Uterus (tissue), 4 donors: ENCODE data around the gene CRYL1. TPM values are rescaled to one million over a fixed set of nuclear protein-coding genes. Genes with fewer than 3 reads are reported as not detected.

Experiments
- DNase-seq, 2 donors: peaks; one replicate each; pipeline ENCODE4 v3.0.0-alpha.2; 2019 to 2020
- H3K27ac ChIP-seq, 2 donors: fragments of 200-600 bp; sonication (generic); 1 replicate in 1 of 2; 2 replicates in 1 of 2; pipeline ENCODE4 v1.5.1; 2016 to 2018
- H3K27me3 ChIP-seq, 2 donors: fragments of 200-600 bp; sonication (generic); one replicate each; pipeline ENCODE4 v1.5.1; 2018 to 2019; ENCODE audit warnings: control low read depth in 1 of 2
- H3K36me3 ChIP-seq, 2 donors: fragments of 200-600 bp; sonication (generic); one replicate each; pipeline ENCODE4 v1.5.1; 2019; ENCODE audit warnings: control low read depth in 1 of 2
- H3K4me1 ChIP-seq, 2 donors: fragments of 200-600 bp; sonication (generic); one replicate each; pipeline ENCODE4 v1.5.1; 2018 to 2019; ENCODE audit warnings: control low read depth in 1 of 2
- H3K4me3 ChIP-seq, 2 donors: fragments of 200-600 bp; sonication (generic); 1 replicate in 1 of 2; 2 replicates in 1 of 2; pipeline ENCODE4 v1.5.1; 2018 to 2019; ENCODE audit warnings: mild to moderate bottlenecking in 1 of 2
- H3K9me3 ChIP-seq, 2 donors: fragments of 200-600 bp; sonication (generic); one replicate each; pipeline ENCODE4 v1.5.1; 2019; ENCODE audit warnings: control low read depth in 1 of 2
- POLR2A ChIP-seq, 2 donors: fragments of 450-650 bp; IDR thresholded peaks; one replicate each; pipeline ENCODE4 v1.6.1; 2016; ENCODE audit warnings: antibody characterized with exemption in 2 of 2, mild to moderate bottlenecking in 1 of 2, moderate library complexity in 1 of 2
- intact Hi-C: fragments of 100-400 bp; cut with DNase I; formaldehyde crosslinking; loops from one replicate; pipeline ENCODE4 v1.15.1; 2023; ENCODE audit warnings: low total_unique reads
- total RNA-seq, 4 donors: library from RNA; depleted of rRNA in 3 of 4; stranded (reverse); fragments of >200 nt in 3 of 4; gene quantifications; one replicate each; pipeline versions ENCODE4 v1.1.0 to v1.2.4, GENCODE V29; 2014 to 2023
- TF ChIP-seq, protein P1 (sequence below), 4 experiments: fragments of 200-600 bp in 2 of 4; fragments of 450-650 bp in 2 of 4; sonication (generic) in 2 of 4; IDR thresholded peaks; one replicate each; pipeline ENCODE4 v1.5.1; 2016 to 2019; ENCODE audit warnings: antibody characterized with exemption in 4 of 4, mild to moderate bottlenecking in 2 of 4, moderate library complexity in 1 of 4
- donor health status: DM: yes; HTN: yes; CAD: no.

CRYL1 gene
- total RNA-seq, 4 donors from 2014 or later: 35.6 to 90.4 (median 50.7) TPM

DNA sequence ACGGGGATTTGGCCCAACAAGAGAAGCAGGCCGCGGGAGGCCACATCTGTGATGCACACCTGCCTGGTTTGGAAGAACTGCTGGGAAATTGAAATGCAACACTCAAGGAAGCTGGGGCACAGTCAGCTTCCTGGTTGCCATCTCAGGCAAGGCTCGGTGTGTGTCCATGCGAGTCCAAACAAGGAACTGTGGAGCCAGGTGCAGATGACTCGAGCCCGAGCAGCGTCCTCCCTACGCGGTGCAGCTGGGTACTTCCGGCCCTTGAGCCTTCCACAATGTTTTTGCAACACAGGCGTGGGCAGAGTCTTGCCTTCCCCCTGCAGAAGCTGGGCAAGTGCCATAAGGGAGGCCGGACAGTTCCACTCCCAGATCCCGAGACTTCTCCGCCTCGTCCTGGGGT is 94.6 kb downstream of the CRYL1 start:
- no peaks in the 10 kb centered on the region for H3K36me3 ChIP-seq
- TF ChIP-seq, protein P1, sequence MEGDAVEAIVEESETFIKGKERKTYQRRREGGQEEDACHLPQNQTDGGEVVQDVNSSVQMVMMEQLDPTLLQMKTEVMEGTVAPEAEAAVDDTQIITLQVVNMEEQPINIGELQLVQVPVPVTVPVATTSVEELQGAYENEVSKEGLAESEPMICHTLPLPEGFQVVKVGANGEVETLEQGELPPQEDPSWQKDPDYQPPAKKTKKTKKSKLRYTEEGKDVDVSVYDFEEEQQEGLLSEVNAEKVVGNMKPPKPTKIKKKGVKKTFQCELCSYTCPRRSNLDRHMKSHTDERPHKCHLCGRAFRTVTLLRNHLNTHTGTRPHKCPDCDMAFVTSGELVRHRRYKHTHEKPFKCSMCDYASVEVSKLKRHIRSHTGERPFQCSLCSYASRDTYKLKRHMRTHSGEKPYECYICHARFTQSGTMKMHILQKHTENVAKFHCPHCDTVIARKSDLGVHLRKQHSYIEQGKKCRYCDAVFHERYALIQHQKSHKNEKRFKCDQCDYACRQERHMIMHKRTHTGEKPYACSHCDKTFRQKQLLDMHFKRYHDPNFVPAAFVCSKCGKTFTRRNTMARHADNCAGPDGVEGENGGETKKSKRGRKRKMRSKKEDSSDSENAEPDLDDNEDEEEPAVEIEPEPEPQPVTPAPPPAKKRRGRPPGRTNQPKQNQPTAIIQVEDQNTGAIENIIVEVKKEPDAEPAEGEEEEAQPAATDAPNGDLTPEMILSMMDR (IDR thresholded peaks at IDR 0.05): no peak
- TF ChIP-seq POLR2A (IDR thresholded peaks at IDR 0.05): no peak
- no peaks in the 10 kb centered on the region for H3K9me3 ChIP-seq
- intact Hi-C loops: no loop called here
- H3K4me3 ChIP-seq: no peak overlapping the region
- H3K27ac ChIP-seq: no peak overlapping the region
- H3K27me3 ChIP-seq: no peaks in the 10 kb centered on the region
- DNase-seq: peak in 1 of 2 donors; percentile 50
- H3K4me1 ChIP-seq: no peaks in the 10 kb centered on the region

DNA sequence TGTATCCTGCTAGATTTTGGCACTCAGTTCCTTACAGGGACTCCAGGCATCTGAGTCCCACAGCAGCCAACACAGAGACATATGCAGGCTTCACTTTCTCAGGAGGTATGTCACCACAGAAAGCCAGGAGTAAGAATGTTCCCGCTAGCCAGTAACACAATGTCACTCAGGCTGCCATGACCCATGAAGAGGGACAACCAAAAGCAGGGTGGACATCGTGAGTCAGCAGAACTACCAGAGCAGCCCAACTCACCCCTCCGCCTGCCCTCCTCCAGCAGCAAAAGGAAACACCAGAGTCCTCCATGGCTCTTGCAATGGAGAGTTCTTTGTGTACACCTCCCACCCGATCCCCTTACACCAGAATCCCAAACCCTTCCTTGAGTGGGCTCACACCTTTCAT is 95.4 kb downstream of the CRYL1 start:
- Histone ChIP-seq H3K27me3 (no peaks in the 10 kb centered on the region), H3K9me3 (no peaks in the 10 kb centered on the region), H3K4me3 (no peak overlapping the region), H3K27ac (no peak overlapping the region), H3K36me3 (no peaks in the 10 kb centered on the region), H3K4me1 (no peaks in the 10 kb centered on the region)
- DNase-seq: no peak
- intact Hi-C loops: no loop called here
- no peak for TF ChIP-seq POLR2A (IDR thresholded peaks at IDR 0.05)
- TF ChIP-seq, protein P1 (IDR thresholded peaks at IDR 0.05): no peak

DNA sequence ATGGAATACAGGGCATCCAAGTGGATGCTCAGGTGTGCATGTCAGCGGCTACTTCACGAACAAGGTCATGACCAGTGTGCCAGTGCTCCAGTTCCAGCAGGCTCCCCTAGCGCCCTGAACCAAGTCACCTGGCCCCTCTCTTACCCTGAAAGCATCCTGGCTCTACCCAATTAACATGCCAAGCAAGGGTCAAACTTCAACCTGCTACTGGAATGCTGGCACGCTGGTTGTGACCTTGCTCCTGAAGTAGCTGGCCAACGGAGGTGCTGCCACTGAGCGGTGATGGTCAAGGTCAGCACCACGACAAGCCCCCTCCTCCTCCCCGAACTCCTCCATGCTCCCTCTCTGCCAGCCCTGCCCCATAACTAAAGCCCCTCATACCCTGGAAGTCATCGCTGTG is 96.0 kb downstream of the CRYL1 start:
- no peak overlapping the region for H3K4me3 ChIP-seq
- TF ChIP-seq POLR2A (IDR thresholded peaks at IDR 0.05): no peak
- DNase-seq: no peak
- no peaks in the 10 kb centered on the region for H3K36me3 ChIP-seq
- no peaks in the 10 kb centered on the region for H3K27me3 ChIP-seq
- no peaks in the 10 kb centered on the region for H3K9me3 ChIP-seq
- no peaks in the 10 kb centered on the region for H3K4me1 ChIP-seq
- no peak overlapping the region for H3K27ac ChIP-seq
- intact Hi-C loops: no loop called here

DNA sequence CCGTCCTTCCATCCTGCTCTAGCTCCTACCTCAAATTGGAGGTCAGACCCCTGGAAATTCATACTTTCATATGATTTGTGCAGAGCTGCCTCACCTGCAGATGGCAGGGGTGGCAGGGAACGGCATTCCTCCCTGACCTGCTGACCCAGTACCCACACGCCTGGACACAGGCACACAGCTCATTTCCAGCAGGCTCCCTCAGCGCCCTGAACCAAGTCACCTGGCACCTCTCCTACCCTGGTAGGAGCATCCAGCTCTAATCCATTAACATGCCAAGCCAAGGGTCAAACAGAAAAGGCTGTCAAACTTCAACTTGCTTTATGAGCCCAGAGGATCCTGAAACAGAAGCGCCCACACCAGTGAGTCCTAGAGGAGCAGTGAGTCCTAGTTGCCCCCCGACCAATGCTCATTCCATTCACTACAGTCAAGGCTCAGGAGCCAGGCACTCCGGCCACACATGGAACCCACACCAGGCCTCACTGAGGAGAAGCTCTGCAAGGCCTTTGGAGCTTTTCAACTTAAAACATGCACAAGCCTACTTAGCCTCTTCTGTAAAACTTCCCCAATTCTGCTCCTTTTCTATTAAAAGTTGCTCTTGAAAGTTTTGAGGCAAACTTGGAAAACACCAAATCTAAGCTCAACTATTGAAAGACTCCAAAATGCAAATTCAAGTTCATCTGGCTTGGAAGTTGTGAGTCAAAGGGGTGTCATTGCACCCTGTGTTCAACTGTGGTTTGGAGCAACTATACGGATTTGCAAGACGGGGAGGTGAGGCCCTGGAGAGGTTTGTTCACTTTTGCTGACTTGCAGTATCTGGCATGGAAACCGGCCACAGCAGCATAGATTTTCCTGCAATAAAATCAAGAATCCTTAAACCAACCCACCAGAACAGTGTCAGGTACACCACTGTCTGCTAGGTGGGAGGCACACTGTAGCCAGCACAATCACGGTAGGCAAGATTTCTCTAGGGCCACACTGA is 96.7 kb downstream of the CRYL1 start:
- no peak for DNase-seq
- intact Hi-C loops: no loop called here
- Histone ChIP-seq H3K36me3 (no peaks in the 10 kb centered on the region), H3K9me3 (no peaks in the 10 kb centered on the region), H3K4me3 (no peak overlapping the region), H3K4me1 (no peaks in the 10 kb centered on the region), H3K27ac (no peak overlapping the region), H3K27me3 (no peaks in the 10 kb centered on the region)
- TF ChIP-seq POLR2A (IDR thresholded peaks at IDR 0.05): no peak
- TF ChIP-seq, protein P1 (IDR thresholded peaks at IDR 0.05): no peak

DNA sequence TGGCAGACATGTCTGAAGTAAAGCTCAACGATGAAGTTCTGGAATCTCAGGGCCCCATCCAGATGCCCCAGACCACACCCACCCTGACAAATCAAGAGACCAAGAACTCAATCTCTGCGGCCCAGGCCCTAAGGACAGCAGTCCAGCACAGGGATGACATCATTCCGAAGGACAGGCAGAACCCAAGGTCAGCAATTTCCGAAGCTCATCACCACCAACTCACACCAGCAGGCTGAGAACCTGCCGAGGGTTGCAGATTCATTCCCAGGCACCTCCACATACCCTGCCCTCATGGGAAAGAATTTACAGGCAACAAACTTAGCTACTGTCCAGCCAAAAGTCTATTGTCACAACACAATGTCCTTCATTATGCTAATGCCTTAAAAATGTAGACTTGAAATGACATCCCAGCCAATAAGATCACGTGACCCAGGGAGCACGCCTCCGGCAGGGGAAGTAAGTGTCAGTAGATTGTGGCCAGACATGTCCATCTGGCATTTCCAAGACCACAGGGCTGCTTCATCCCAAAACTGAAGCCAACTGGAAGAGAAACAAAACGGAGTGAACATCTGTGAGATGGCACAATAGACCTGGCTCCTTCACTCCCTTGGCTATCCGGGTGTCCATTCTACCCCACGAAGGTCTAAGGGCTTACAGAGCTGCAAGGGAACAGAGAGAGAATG is 98.8 kb downstream of the CRYL1 start:
- Histone ChIP-seq H3K4me3 (no peak overlapping the region), H3K27ac (no peak overlapping the region), H3K36me3 (no peaks in the 10 kb centered on the region), H3K9me3 (no peaks in the 10 kb centered on the region), H3K4me1 (no peaks in the 10 kb centered on the region), H3K27me3 (no peaks in the 10 kb centered on the region)
- intact Hi-C loops: no loop called here
- DNase-seq: no peak
- no peak for TF ChIP-seq POLR2A (IDR thresholded peaks at IDR 0.05)

DNA sequence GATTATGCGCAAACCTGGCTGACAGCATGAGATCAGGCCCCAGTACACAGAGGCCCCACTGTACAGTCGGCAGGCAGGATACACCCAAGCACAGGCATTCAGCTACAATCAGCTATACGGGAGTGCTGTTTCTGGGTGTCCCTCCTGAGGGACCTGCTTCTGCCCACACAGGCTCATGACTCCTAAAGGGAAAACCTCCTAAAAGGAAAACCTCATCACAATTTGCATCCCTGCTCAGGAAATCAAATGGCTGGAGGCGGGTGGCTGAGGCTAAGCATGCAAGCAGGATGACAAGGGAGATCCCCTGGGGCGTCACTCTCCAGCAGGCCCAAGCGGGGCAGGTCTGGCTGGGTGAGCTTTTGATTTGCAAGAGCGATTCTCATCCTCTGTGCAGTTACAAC is 99.8 kb downstream of the CRYL1 start:
- no peaks in the 10 kb centered on the region for H3K9me3 ChIP-seq
- H3K27me3 ChIP-seq: no peaks in the 10 kb centered on the region
- TF ChIP-seq, protein P1 (IDR thresholded peaks at IDR 0.05): no peak
- TF ChIP-seq POLR2A (IDR thresholded peaks at IDR 0.05): no peak
- intact Hi-C loops: no loop called here
- H3K27ac ChIP-seq: peak overlapping the region in 1 of 2 donors; percentile 21
- no peak overlapping the region for H3K4me3 ChIP-seq
- no peak for DNase-seq
- H3K36me3 ChIP-seq: no peaks in the 10 kb centered on the region
- no peaks in the 10 kb centered on the region for H3K4me1 ChIP-seq
